OCI-LY1 (cell line): ENCODE data around the gene SMCO2.

ENCODE experiments used
- CTCF ChIP-seq: fragments of 200-600 bp; sonication (generic), shearing (Covaris generic); IDR thresholded peaks from 2 replicates; pipeline ENCODE4 v1.5.1; 2017; ENCODE audit warnings: mild to moderate bottlenecking, antibody characterized with exemption, low read length, moderate library complexity, mixed read lengths
- EZH2 ChIP-seq: fragments of 200-600 bp; sonication (generic), shearing (Covaris generic); IDR thresholded peaks from 2 replicates; pipeline ENCODE4 v1.8.0; 2017; ENCODE audit warnings: borderline replicate concordance, mixed run types, mild to moderate bottlenecking, antibody characterized with exemption, low read length, moderate library complexity, mixed read lengths

- TF ChIP-seq CTCF (no peak), EZH2 (no peak)
Measured at GRCh38 chr12:27449893-27450534, 3.5 kb downstream of the SMCO2 start.
